Upper lobe of left lung (tissue), 6 donors: ENCODE data around the gene FNDC7. TPM values are rescaled to one million over a fixed set of nuclear protein-coding genes. Genes with fewer than 3 reads are reported as not detected.

ENCODE experiments used
- ATAC-seq, 2 donors: fragments of 200-7000 bp; cut with Tn5 transposase; one replicate each; pipeline ENCODE4 v1.9.1; 2022; ENCODE audit warnings: mild to moderate bottlenecking in 2 of 2, moderate library complexity in 2 of 2; ENCODE audit not compliant: low FRiP score in 2 of 2
- DNase-seq, 2 donors: peaks; one replicate each; pipeline ENCODE4 v3.0.0-alpha.2; 2019 to 2020
- H3K27ac ChIP-seq, 4 donors: fragments of 200-600 bp; sonication (generic); one replicate each; pipeline ENCODE4 v1.5.1; 2016 to 2019
- H3K27me3 ChIP-seq, 4 donors: fragments of 200-600 bp; sonication (generic); one replicate each; pipeline ENCODE4 v1.5.1; 2017 to 2019
- H3K36me3 ChIP-seq, 4 donors: fragments of 200-600 bp; sonication (generic); one replicate each; pipeline ENCODE4 v1.5.1; 2016 to 2019
- H3K4me1 ChIP-seq, 4 donors: fragments of 200-600 bp; sonication (generic); one replicate each; pipeline ENCODE4 v1.5.1; 2018 to 2019
- H3K4me3 ChIP-seq, 4 donors: fragments of 200-600 bp; sonication (generic); one replicate each; pipeline ENCODE4 v1.5.1; 2017 to 2019; ENCODE audit warnings: mild to moderate bottlenecking in 2 of 4, moderate library complexity in 1 of 4
- H3K9me3 ChIP-seq, 4 donors: fragments of 200-600 bp; sonication (generic); one replicate each; pipeline ENCODE4 v1.5.1; 2018 to 2019
- EP300 ChIP-seq, 4 donors: sonication (generic); formaldehyde crosslinking; IDR thresholded peaks; one replicate each; pipeline ENCODE4 v1.5.1; 2017; ENCODE audit warnings: antibody characterized with exemption in 4 of 4, control low read depth in 2 of 4
- POLR2A ChIP-seq, 4 donors: fragments of 450-650 bp; IDR thresholded peaks; one replicate each; pipeline ENCODE4 v1.5.1; 2016 to 2017; ENCODE audit warnings: antibody characterized with exemption in 4 of 4, mild to moderate bottlenecking in 2 of 4
- POLR2AphosphoS5 ChIP-seq, 2 donors: sonication (generic); formaldehyde crosslinking; IDR thresholded peaks; one replicate each; pipeline ENCODE4 v1.5.1; 2017; ENCODE audit warnings: antibody characterized with exemption in 2 of 2
- WGBS, 2 donors: methylation state at CpG; one replicate each; pipeline ENCODE4 v1.1.5; 2017 to 2018; 5-methylcytosine and 5-hydroxymethylcytosine counted together
- total RNA-seq, 6 donors: library from RNA; depleted of rRNA in 4 of 6; stranded (reverse); fragments of >200 nt in 4 of 6; gene quantifications; one replicate each; pipeline versions ENCODE4 v1.1.0 to v1.2.1, GENCODE V29; 2016 to 2021
- TF ChIP-seq, protein P1 (sequence below), 6 experiments: fragments of 450-650 bp in 4 of 6; fragments of 200-600 bp in 2 of 6; sonication (generic) in 2 of 6; IDR thresholded peaks; one replicate each; pipeline ENCODE4 v1.5.1; 2016 to 2019; ENCODE audit warnings: antibody characterized with exemption in 6 of 6
- donor health status: DM: no; HTN: no; CAD: no; lungs with moderate emphysema.
- donor health status: DM: no; HTN: yes; CAD: no; lungs with severe emphysema.

FNDC7 gene
- total RNA-seq, 6 donors from 2014 or later: 2.1 TPM; not detected in 5

DNA sequence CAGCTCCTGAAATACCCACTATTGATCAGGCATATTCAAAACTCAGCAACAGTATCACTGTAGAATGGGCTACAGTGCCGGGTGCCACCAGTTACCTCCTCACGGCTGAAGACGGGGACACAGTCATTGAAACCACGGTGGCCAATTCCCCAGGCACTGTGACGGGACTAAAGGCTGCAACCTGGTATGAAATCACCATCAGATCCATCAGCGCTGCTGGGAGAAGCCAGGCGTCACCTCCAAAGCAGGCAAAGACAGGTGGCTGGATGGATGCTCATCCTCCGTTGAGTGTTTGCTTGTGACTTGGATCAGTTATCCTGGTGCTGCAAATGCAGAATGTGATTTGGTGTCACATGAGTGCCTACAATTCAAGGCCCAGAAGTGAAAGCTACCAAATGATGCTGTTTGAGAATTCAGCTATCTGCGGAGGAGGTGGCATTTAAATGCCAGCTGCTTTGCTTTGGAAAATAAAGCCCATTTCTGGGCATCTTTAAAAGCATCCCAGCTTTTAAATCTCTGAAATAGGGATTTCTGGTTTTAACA lies 5.1 kb downstream of the FNDC7 start:
- no peaks in the 10 kb centered on the region for H3K9me3 ChIP-seq
- ATAC-seq: no peak
- no peak for DNase-seq
- H3K27ac ChIP-seq: no peak overlapping the region
- WGBS, 2 donors: 90 to 92% methylated on average over 9 of the region's 9 CpGs
- H3K36me3 ChIP-seq: no peaks in the 10 kb centered on the region
- no peaks in the 10 kb centered on the region for H3K27me3 ChIP-seq
- H3K4me1 ChIP-seq: no peaks in the 10 kb centered on the region
- H3K4me3 ChIP-seq: no peak overlapping the region
- TF ChIP-seq POLR2AphosphoS5 (IDR thresholded peaks at IDR 0.05): no peak
- no peak for TF ChIP-seq EP300 (IDR thresholded peaks at IDR 0.05)
- TF ChIP-seq, protein P1, sequence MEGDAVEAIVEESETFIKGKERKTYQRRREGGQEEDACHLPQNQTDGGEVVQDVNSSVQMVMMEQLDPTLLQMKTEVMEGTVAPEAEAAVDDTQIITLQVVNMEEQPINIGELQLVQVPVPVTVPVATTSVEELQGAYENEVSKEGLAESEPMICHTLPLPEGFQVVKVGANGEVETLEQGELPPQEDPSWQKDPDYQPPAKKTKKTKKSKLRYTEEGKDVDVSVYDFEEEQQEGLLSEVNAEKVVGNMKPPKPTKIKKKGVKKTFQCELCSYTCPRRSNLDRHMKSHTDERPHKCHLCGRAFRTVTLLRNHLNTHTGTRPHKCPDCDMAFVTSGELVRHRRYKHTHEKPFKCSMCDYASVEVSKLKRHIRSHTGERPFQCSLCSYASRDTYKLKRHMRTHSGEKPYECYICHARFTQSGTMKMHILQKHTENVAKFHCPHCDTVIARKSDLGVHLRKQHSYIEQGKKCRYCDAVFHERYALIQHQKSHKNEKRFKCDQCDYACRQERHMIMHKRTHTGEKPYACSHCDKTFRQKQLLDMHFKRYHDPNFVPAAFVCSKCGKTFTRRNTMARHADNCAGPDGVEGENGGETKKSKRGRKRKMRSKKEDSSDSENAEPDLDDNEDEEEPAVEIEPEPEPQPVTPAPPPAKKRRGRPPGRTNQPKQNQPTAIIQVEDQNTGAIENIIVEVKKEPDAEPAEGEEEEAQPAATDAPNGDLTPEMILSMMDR (IDR thresholded peaks at IDR 0.05): no peak
- no peak for TF ChIP-seq POLR2A (IDR thresholded peaks at IDR 0.05)

DNA sequence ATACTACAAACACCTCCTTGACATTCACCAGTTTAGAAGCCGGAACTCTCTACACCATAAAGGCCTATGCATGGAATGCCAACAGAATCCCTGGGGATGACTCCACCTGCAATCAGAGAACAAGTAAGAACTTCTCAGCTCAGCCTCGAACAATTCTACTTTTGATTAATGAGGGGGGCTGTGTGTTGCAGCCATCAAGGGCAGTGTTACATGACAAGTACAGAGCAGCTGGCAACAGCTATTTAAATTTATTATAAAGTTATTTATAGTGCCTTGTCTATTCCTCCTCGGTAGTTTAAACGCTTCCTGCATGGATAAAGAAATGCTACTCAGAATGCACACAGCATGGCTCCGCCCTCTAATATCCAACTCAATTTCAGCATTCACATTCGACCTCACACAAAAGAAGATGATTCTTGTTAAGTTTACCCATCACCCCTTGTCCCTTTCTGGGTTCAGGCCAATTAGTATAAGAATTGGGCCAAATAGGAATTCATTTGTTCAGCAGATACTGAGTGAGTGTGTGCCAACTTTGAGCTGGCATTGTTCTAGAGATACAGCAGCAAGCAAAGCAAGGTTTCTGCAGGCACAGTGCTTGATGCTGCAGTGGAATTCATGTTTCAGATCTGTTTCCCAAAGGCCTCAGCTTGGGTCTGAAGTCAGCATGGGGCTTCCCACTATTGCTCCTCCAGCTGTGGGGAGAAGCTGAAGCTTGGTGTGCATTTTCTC lies 6.4 kb downstream of the FNDC7 start:
- 63 to 69% methylated on average over 6 of the region's 6 CpGs for WGBS, 2 donors
- no peak for TF ChIP-seq POLR2AphosphoS5 (IDR thresholded peaks at IDR 0.05)
- no peak for TF ChIP-seq POLR2A (IDR thresholded peaks at IDR 0.05)
- TF ChIP-seq, protein P1 (IDR thresholded peaks at IDR 0.05): no peak
- no peak for TF ChIP-seq EP300 (IDR thresholded peaks at IDR 0.05)

DNA sequence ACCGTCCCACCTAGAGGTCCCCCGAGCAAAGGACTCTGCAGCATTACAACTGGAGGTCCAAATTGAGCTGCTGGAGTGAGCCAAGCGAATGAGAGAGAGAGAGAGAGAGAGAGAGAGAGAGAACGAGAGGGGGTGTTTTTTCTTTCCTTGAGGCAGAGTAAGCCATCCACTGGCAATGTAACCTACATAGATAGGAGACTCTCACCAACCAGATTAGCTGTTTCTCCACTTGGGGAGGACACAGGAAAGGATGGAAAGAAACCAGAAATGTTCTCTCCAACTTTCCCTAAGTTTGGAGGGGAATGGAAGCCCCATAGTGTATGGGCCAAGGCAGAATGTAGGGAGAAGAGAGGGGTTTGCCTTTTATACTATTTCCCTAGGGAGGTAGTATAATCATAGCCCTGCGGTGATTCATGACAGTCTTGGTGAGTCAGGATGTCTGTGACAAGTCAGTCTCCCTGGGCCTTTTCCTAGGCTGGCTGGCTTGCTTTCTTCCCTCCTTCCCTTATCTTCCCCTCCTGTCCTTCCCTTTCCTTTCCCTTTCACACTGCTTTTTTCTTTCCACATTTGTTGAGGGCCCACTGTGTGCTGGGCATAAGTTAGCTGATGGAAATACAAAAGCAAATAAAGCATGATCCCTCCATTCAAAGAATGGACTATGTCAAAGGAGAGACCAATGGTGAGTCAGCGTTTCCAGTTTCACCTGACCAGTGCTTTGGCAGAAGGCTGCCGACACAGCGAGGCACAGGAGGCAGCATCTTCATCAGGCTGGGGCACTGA lies 7.1 kb downstream of the FNDC7 start:
- ATAC-seq (peak in 1 of 2 donors; percentile 70), DNase-seq (no peak)
- H3K27me3 ChIP-seq: no peaks in the 10 kb centered on the region
- TF ChIP-seq POLR2AphosphoS5 (IDR thresholded peaks at IDR 0.05): no peak
- TF ChIP-seq, protein P1 (IDR thresholded peaks at IDR 0.05): no peak
- H3K4me1 ChIP-seq: no peaks in the 10 kb centered on the region
- no peaks in the 10 kb centered on the region for H3K36me3 ChIP-seq
- no peak overlapping the region for H3K4me3 ChIP-seq
- no peak overlapping the region for H3K27ac ChIP-seq
- no peaks in the 10 kb centered on the region for H3K9me3 ChIP-seq
- 78 to 82% methylated on average over 8 of the region's 8 CpGs for WGBS, 2 donors

More for the DNA sequence above, 6.4 kb downstream of the FNDC7 start:
- no peak for ATAC-seq
- Histone ChIP-seq H3K4me1 (no peaks in the 10 kb centered on the region), H3K27me3 (no peaks in the 10 kb centered on the region), H3K4me3 (no peak overlapping the region), H3K27ac (no peak overlapping the region), H3K36me3 (no peaks in the 10 kb centered on the region), H3K9me3 (no peaks in the 10 kb centered on the region)
- DNase-seq: no peak

DNA sequence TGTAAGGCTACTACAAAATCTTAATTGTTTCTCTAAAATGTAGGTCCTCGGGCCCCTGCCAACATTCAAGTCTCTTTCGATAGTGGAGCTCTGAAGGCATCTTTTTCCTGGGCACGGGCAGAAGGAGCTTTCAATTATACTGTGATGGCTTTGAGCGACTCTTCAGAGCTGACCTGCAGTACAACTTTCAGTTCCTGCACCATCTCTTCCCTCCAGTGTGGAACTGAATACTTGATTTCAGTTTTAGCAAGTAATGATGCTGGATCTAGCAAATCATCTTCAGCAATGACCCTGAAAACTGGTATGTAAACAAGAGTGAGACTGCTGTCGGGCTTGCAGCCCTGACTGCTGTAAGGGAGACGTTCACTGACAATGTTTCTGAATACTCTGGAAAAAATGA lies 9.6 kb downstream of the FNDC7 start:
- no peaks in the 10 kb centered on the region for H3K36me3 ChIP-seq
- H3K9me3 ChIP-seq: no peaks in the 10 kb centered on the region
- no peak overlapping the region for H3K27ac ChIP-seq
- no peaks in the 10 kb centered on the region for H3K27me3 ChIP-seq
- ATAC-seq (no peak), DNase-seq (no peak)
- TF ChIP-seq POLR2A (IDR thresholded peaks at IDR 0.05) (no peak), EP300 (IDR thresholded peaks at IDR 0.05) (no peak), POLR2AphosphoS5 (IDR thresholded peaks at IDR 0.05) (no peak)
- TF ChIP-seq, protein P1 (IDR thresholded peaks at IDR 0.05): no peak
- H3K4me3 ChIP-seq: no peak overlapping the region
- no peaks in the 10 kb centered on the region for H3K4me1 ChIP-seq
- WGBS, 2 donors: 59 to 65% methylated on average over 5 to 6 of the region's 6 CpGs
